Measurements from ENCODE around the gene ARID1A. TPM values are rescaled to one million over a fixed set of nuclear protein-coding genes. Genes with fewer than 3 reads are reported as not detected.

Gene ARID1A
- total RNA-seq, 4 donors from 2014 or later: 36.8 to 76.2 (median 44.5) TPM

- intact Hi-C loops (cut with DNase I): loop anchor here (5.0 kb wide), 1 partner anchor 63 kb away; no protein-coding TSS in a partner anchor
- no peaks in the 10 kb centered on the region for H3K9me3 ChIP-seq
- TF ChIP-seq POLR2AphosphoS5 (IDR thresholded peaks at IDR 0.05): no peak
- TF ChIP-seq POLR2A (IDR thresholded peaks at IDR 0.05; ENCODE audit: low read depth): no peak
- no peak for TF ChIP-seq CTCF (IDR thresholded peaks at IDR 0.05)
- TF ChIP-seq EP300 (IDR thresholded peaks at IDR 0.05): no peak
- 87% methylated on average over 2 of the region's 2 CpGs for WGBS
- no peak for DNase-seq (ENCODE audit: extremely low spot score)
- no peaks in the 10 kb centered on the region for H3K36me3 ChIP-seq
- H3K27me3 ChIP-seq: no peaks in the 10 kb centered on the region
- no peak overlapping the region for H3K4me3 ChIP-seq
- H3K4me1 ChIP-seq: peaks cover 0 to 6% (median 2%) of the 10 kb centered on the region in 4 donors
- no peak overlapping the region for H3K27ac ChIP-seq (replicated peaks in 1 of 4)
Measured at GRCh38 chr1:26814377-26814776, 118.6 kb downstream of the ARID1A start.

- H3K4me3 ChIP-seq: no peak overlapping the region
- 93% methylated on average over 3 of the region's 3 CpGs for WGBS
- intact Hi-C loops (cut with DNase I): loop anchor here (5.0 kb wide), 1 partner anchor 62 kb away; no protein-coding TSS in a partner anchor
- no peaks in the 10 kb centered on the region for H3K36me3 ChIP-seq
- TF ChIP-seq CTCF (IDR thresholded peaks at IDR 0.05) (no peak), EP300 (IDR thresholded peaks at IDR 0.05) (no peak), POLR2AphosphoS5 (IDR thresholded peaks at IDR 0.05) (no peak), POLR2A (IDR thresholded peaks at IDR 0.05; ENCODE audit: low read depth) (no peak)
- peaks cover 0 to 6% (median 2%) of the 10 kb centered on the region in 4 donors for H3K4me1 ChIP-seq
- no peaks in the 10 kb centered on the region for H3K27me3 ChIP-seq
- no peak for DNase-seq (ENCODE audit: extremely low spot score)
- no peaks in the 10 kb centered on the region for H3K9me3 ChIP-seq
- no peak overlapping the region for H3K27ac ChIP-seq (replicated peaks in 1 of 4)
Measured at GRCh38 chr1:26814893-26815292, 119.1 kb downstream of the ARID1A start.

GRCh38 chr1:26820784-26821269, 125.0 kb downstream of the ARID1A start:
- no peak for DNase-seq (ENCODE audit: extremely low spot score)
- H3K27ac ChIP-seq (replicated peaks in 1 of 4): no peak overlapping the region
- WGBS: 82% methylated on average over 4 of the region's 4 CpGs
- no peaks in the 10 kb centered on the region for H3K27me3 ChIP-seq
- no peaks in the 10 kb centered on the region for H3K36me3 ChIP-seq
- intact Hi-C loops (cut with DNase I): no loop called here
- no peaks in the 10 kb centered on the region for H3K9me3 ChIP-seq
- H3K4me3 ChIP-seq: no peak overlapping the region
- H3K4me1 ChIP-seq: peaks cover 2 to 7% (median 6%) of the 10 kb centered on the region in 4 donors
- no peak for TF ChIP-seq POLR2AphosphoS5 (IDR thresholded peaks at IDR 0.05)
- TF ChIP-seq EP300 (IDR thresholded peaks at IDR 0.05): no peak
- TF ChIP-seq POLR2A (IDR thresholded peaks at IDR 0.05; ENCODE audit: low read depth): no peak
- TF ChIP-seq CTCF (IDR thresholded peaks at IDR 0.05): peak in 1 of 3 experiments; percentile 7

GRCh38 chr1:26822737-26823395, 127.1 kb downstream of the ARID1A start:
- DNase-seq (ENCODE audit: extremely low spot score): no peak

More at GRCh38 chr1:26822737-26823395, 127.1 kb downstream of the ARID1A start:
- H3K36me3 ChIP-seq: no peaks in the 10 kb centered on the region
- no peaks in the 10 kb centered on the region for H3K27me3 ChIP-seq
- peaks cover 12 to 21% (median 20%) of the 10 kb centered on the region in 4 donors for H3K4me1 ChIP-seq
- H3K27ac ChIP-seq (replicated peaks in 1 of 4): no peak overlapping the region
- intact Hi-C loops (cut with DNase I): no loop called here
- H3K9me3 ChIP-seq: no peaks in the 10 kb centered on the region
- TF ChIP-seq POLR2AphosphoS5 (IDR thresholded peaks at IDR 0.05): no peak
- no peak for TF ChIP-seq EP300 (IDR thresholded peaks at IDR 0.05)
- no peak for TF ChIP-seq POLR2A (IDR thresholded peaks at IDR 0.05; ENCODE audit: low read depth)
- TF ChIP-seq CTCF (IDR thresholded peaks at IDR 0.05): no peak
- WGBS: 91% methylated on average over 4 of the region's 4 CpGs
- H3K4me3 ChIP-seq: no peak overlapping the region

Measured in esophagus muscularis mucosa (tissue), 4 donors.